IPS-NIHi11 (cell line): ENCODE data around the gene PCP2.

Experiments
- DNase-seq: peaks from one replicate; pipeline ENCODE4 v3.0.0; 2012; ENCODE audit warnings: mixed read lengths, low spot score

PCP2 gene

GRCh38 chr19:7638802-7639465, 5.4 kb upstream of the PCP2 start:
- DNase-seq = no peak

- no peak for DNase-seq
These were observed 4.1 kb upstream of the PCP2 start for GRCh38 chr19:7637374-7638256.

DNA sequence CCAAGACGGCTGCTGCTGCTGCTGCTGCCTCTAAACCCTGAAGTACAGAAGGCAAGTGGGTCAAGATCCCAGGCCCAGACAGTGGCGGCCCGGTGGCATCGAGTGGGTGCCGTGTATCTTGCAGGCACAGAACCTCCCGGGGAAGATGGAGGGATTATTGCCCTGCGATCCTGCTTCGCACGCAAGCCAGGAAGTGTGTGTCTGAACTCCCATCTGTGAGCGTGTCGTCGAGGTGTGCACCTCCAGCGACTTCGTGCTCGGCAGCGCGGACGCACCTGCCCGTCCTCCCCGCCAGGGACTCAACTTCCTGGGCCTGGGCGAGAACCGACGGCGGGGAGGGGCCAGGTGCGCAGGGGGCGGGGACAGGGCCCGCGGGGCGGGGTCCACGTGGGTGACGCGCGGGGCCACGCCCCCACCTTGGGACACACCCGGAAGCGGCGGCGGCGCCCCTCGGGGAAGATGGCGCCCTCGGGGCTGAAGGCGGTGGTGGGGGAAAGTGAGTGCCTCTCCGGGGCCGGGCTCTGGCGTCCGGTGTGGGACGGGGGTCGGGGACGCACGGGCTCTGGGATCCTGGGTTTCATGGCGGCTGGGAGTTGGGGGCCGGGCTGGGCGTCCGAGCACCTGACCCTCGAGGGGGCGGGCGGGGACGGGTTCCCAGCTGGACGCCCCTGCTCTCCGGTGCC, 3.3 kb upstream of the PCP2 start, which contains the start of gene STXBP2:
STXBP2 (plus strand) TSS at position 420 of the 683 bp plus-strand sequence; CDS start at position 460, 40 bp downstream.
- peak; percentile 99 for DNase-seq

DNA sequence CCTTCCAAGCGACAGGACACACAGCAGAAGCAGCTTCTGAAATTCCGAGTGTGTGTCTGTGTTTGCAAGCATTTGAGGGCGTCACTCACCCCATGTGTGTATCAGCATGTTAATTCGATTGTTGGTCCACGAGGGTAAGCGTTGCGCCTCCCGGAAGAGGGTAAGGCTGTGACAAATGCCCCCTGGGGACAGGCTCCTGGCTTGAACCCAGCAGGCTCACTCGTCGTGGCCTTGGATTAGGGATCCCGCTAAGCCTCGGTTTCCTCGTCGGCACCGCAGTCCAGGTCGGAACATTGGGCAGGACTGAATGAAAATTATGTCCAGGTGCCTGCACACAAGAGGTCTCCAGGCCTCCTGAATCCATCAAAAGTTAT, 2.8 kb upstream of the PCP2 start:
- DNase-seq = no peak

DNA sequence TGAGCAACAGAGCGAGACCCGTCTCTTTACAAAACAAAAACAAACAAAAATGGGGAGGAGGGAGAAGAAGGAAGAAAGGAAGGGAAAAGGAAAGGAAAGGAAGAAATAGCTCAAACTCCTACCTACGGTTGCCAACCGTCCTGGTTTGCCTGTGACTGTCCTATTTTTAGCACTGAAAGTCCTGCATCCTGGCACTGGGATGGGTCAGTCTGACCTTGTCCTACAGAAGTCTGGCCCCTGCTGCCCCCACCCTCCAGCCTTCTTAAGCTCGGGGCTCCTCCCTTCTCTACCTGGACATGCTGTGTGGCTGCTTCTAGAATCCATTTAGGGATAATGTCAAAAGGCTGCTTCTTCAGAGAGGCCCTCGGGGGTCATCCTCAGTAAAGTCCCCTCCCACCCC, 2.2 kb upstream of the PCP2 start:
- no peak for DNase-seq

DNA sequence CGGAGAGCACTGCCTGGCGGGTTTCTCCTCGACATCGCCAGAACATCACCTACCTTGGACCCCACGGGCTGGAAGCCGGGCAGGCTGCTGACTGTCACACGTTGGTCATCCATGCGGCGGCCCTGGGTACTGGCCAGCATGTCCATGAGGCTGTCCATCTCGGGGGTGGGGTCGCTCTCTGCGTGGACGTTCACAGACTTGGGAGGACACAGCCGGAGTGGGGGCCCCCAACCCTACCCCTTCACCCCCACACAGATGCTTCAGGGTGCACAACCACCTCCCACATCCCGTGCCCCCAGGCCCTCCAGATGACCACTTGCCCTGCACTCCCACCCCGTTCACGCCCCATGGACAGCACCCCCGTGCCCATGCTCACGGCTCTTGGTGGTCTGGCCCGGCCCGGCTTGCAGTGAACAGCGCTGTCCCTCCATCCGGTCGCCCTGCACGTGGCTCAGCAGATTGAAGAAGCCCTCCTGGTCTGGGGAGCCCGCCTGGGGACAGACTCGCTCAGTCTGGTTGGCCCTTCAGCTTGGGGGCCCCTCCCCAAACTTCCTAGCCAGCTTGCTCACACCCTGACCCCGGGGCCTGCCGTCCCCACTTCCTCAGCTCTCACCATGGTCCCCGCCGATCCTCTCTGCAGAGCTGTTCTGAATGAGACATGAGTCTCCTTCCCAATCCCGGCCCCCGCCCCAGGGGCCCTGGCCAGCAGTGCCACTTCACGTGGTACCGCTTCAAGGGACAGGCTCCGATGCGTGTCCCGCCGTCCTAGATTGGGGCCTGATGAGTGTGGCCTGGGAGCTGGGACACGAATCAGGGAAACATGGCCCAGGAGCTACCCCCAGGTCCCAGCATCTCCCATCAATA, 947 bp downstream of the PCP2 start:
- no peak for DNase-seq

DNA sequence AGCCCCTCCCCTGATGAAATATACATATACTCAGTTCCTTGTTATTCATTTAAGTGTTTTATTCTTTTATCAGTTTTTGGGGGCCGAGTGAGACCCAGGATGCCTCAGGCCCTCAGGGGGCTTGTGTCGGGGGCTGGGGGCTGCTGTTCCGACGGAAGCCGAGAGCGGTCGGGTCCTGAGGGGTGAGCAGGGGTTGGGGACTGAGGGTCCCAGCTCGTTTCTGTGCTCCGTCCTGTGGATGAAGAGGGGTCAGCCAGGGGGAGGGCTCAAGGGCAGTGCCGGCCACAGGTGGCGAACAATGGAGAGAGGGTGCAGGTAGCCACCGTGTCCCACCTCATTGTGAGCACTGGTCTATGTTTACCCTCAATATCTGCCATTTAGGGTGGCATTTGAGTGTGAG, 1.9 kb downstream of the PCP2 start:
- no peak for DNase-seq

DNA sequence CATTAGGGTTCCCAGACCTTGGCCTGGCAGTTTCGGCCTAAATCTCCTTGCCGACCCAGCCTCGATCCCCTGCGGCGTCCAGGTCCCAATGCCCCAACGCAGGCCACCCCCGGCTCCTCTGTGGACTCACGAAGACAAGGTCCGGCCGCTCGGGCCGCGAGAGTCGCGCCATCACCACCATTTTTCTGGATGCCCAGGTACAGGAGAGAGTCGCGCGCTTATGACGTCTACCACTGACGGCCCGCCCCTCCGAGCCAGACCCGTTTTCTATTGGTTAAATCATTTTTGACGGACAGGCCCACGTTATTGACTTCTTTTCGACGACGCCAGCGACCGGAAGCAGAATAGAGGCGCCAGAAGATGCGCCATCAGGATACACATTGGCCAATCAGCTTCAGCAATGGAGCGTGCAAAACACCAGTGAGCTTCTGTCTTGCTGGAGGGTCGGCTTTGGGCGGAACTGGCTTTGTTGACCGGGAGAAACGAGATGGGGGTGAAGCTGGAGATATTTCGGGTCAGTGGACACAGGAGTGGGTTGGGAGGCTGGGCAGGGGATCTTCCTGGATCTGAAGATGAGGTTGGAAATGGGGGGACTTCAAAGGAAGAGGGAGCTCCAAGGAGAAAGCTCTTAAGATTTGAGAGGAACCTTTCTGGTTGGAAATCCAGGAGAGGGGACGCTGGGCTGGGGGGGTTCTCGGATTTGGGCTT, 4.0 kb downstream of the PCP2 start, which contains the start of the genes PET100 and XAB2:
PET100 (plus strand) TSS at position 447 of the 708 bp plus-strand sequence; CDS start at position 488, 41 bp downstream.
XAB2 (minus strand) TSS at position 199 of the 708 bp plus-strand sequence; CDS start at position 181, 18 bp downstream.
- peak; percentile 96 for DNase-seq

DNA sequence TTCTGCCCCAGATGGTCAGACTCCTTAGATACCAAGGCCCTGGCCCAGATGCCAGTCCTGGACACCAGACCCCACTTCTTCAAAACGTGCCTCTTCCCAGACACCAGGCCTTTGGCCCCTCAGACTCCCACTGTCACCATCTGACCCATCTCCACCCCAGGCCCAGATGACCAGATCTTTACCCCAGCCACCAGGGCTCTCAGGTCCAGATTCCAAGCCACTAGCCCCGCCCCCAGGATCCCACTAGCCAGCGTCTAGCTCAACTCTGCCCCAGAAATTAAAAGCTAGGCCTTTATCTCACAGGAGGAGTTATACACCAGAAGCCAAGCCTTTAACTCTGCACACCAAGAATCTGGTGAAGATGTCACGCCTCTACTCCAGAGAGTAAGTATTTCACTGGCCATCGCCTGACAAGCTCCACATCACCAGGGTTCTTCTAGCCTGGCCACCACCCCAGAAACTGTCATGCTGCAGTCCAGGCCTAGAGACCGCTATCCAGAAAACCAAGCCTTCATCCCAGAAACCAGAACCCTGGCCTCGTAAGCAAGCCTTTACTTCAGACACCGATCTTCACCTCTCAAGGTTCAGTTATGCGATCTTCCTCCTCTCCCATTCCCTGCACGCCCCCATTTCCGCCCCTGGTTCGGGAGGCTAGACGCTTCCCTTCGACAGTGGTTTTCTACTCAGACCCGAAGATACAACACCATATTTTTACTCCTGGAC, 4.8 kb downstream of the PCP2 start:
- DNase-seq = no peak

GRCh38 chr19:7627166-7627565, 6.4 kb downstream of the PCP2 start:
- DNase-seq = no peak

GRCh38 chr19:7625763-7626372, 7.7 kb downstream of the PCP2 start:
- DNase-seq = no peak

- DNase-seq = no peak
These were observed 8.7 kb downstream of the PCP2 start for GRCh38 chr19:7624810-7625209.

DNA sequence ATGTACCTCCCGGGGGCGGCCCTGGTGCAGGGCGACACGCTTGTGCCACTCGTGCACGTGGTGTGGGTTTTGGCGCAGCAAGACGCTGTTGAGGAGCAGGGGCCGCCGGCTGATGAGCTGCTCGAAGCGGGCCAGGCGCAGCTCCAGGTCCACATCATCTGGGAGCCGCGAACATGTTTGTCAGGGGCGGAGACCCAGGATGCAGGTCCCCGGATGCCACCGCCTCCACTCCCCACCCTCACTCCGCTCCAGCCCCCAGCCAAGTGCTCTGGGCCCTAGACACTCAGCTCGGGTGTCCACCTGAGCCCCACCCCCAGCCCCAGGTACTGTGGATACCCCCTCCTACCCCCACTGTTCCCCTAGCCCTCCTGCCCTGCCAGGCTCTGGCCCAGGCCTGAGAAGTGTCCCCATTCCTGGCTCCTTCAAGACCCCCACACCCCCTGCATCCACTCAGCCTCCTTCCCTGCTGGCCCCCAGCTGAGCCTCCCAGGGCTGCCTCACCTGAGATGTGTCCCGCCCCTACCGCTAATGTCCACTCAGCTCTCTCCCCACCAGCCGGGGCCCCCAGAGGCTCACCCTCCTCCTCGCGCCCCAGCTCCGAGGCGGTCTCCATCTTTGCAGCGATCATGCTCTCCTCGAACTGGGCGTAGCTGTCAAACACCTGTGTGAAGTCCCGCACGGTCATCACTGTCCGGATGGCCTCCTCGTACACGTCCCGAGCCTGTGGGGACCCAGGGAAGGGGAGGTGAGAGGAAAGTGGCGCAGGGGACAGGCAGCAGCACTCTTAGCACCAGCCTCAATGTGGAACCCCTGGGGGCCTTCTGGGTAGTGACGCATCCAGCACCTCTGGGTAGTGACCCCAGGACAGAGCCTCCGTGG, 9.6 kb downstream of the PCP2 start:
- no peak for DNase-seq

DNA sequence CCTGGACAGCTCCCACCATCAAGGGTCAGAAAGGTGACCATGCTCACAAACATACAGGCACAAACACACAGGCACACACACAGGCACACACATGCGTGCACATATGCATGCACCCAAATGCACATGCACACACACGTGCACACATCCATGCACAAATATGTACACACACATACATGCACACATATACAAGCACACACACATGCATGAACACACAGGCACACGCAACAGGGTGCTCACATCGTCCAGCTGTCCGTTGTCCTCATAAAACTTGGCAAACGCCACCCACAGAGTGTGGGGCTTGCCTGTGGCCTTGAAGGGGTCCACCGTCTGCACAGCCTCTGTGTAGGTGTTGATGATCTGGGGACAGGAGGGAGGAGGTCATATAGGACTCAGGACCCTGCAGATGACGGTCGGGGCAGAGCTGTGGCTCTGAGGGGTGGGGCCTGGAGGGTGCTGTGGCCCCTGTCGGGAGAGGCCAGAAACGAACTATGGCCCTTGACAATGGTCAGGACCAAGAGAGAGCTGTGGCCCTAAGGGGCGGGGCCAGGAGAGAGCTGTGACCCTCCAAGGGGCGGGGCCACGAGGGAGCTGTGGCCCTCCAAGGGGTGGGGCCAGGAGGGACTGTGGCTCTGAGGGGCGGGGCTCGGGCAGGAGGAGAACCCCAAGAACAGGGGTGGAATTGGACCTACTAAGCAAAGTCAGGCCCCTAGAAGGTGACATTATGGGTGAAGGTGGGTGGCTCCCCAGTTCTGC, 10.4 kb downstream of the PCP2 start:
- peak; percentile 86 for DNase-seq

DNA sequence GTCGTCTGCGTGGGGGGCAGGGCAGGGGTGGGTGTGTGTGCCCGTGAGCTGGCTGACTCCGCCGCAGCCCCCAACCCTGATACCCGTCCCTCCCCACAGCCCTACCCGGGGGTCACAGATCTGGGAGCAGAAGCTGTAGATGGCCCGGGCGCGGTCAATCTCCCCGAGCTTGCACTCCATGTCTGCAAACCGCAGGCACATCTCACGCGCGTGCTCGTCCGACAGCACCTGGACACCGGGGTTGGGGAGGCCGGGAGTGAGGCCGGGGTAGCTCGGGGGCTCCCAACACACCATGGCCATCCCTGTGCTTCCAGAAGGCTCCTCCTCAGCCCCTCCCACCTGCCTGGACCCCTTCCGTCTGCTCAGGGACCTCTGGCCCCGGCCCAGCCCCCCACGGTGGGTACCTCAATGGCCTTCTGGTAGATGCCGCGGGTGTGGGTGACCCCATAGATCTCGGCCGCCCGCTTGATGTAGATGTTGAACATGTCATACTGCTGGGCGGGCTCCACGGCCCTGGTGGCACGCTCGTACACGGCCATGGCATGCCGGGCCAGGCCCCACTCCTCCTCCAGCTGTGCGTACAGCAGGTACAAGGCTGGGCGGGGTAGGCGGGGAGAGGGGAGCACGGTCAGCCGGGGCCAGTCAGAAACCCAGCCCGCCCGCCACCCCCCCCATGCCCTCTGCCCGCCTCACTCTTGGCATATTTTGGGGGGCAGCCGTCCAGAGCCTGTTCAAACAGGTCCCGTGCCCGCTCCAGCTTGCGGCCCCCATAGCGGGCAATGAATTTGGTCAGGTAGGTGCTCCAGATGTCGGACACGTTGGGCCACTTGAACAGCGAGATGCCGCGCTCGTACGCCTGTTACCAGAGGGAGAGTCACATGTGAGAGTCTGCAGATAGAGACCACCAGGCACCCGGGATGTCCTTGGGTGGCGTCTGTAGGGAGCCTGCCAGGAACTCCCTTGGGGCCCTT, 12.8 kb downstream of the PCP2 start:
- DNase-seq = no peak

DNA sequence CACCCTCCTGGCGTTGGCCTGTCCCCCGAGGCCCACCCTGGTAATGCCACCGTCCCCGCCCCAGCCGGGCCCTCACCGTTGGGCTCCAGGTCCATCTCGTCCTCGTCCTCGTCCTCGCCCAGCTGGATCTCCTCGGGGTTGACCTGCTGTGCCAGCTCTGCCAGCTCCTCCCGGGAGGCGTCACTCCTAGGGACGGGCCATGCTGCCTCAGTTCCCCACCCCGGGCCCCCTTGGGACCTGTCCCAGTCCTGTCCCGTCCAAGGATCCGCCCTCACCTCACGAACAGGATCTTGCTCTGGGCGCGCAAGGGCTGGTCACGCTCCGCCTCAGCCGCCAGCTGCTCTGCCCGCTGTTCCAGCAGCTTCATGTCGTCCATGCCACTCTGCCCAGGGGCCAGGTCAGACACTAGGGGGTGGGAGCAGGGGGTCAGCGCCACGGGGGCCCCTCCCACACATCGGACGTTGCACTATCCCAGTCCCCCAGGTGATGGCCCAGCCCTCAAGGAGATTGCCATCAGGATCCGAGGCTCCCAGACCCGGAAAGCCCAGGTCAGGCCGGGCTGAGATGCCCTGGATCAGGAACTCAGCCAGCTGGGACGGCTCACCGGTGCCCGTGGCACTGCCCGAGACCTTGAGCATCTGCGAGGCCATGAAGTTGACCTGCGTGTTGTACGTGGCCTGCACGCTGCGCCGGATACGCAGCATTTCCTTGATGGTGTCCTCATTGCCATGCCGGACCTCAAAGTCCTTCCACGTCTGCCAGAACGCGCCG, 13.7 kb downstream of the PCP2 start:
- DNase-seq = no peak
